ENCODE measurements around the gene ZSCAN1.
"Not testable (repeated sequence)": the region's sequence is repeated elsewhere in the genome, so short reads cannot be mapped to it uniquely, and the experiment has no call there.

ZSCAN1 gene, protein sequence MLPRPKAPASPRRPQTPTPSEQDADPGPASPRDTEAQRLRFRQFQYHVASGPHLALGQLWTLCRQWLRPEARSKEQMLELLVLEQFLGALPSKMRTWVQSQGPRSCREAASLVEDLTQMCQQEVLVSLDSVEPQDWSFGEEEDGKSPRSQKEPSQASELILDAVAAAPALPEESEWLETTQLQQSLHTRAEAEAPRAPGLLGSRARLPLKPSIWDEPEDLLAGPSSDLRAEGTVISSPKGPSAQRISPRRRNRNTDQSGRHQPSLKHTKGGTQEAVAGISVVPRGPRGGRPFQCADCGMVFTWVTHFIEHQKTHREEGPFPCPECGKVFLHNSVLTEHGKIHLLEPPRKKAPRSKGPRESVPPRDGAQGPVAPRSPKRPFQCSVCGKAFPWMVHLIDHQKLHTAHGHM
- 0 reads per million in 2 donors for total RNA-seq

DNA sequence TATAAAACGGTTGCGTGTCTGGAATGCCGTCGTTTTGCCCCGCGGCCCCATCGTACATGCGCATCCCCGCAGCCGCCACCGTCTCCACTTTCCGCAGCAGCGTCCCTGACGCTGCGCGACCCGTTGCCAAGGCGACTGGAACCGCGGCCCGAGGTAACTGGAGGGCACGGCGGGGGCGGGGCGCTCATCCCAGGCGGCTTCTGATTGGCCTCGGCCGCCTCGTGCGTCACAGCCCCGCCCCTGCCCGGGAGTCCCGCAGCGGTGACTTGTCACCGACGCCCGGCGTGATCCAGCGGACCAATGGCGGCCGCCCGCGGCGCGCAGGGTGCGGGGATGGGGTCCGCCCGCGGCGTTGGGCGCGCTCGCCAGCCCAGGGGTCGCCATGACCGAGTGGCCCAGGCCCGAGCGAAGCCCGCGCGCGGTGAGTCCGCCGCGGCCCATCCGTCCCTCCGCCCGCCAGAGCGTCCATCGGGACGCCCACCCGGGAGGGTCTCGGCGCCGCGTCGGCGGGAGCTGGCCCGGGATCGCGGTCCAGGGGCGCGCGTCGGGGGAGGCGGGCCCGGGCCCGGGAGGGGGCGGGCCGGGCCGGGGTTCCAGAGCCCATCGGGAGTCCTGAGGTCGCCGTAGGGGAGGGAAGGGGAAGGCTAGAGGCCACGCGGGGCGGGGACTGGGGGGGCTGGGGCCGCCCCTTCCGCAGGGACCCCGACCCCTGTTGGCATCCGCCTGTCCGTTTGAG lies at the start of gene ZSCAN1:
TSS of gene ZSCAN1 (plus strand) at position 285 of the 736 bp plus-strand sequence. CDS start 3,812 bp downstream, outside the sequence.
- DNase-seq: no peak

DNA sequence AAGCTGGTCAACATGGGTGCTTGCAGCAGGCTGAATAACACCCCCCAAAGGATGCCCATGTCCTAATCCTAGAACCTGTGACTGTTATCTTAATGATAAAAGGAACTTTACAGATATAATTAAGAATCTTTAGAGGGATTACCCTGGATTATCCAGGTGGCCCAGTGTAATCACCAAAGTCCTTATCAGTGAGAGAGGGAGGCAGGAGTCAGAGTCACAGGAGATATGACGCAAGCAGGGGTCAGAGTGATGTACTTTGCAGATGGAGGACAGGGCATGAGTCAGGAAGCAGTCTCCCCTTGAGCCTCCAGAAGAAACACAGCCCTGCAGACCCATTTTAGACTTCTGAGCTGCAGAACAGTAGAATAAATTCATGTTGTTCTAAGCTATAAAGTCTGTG lies 41.0 kb upstream of the ZSCAN1 start:
- DNase-seq: no peak

DNA sequence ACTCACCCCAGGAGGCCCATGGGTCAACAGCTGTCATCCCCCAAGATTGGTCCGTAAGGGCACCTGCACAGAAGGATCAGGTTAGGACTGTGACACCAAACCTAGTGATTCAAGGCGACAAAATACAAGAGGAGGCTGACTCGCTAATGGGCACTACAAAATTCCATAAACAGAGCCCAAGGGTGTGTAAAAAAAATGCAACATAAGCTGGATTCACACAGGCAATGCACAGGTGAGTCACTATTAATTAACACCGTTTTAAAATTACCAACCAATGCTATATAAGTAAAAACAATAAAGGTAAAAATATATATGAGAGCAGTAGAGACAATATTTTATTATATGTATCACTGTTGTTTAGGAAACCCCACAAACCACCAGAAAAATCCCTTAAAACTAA lies 33.1 kb upstream of the ZSCAN1 start:
- no peak for DNase-seq

DNA sequence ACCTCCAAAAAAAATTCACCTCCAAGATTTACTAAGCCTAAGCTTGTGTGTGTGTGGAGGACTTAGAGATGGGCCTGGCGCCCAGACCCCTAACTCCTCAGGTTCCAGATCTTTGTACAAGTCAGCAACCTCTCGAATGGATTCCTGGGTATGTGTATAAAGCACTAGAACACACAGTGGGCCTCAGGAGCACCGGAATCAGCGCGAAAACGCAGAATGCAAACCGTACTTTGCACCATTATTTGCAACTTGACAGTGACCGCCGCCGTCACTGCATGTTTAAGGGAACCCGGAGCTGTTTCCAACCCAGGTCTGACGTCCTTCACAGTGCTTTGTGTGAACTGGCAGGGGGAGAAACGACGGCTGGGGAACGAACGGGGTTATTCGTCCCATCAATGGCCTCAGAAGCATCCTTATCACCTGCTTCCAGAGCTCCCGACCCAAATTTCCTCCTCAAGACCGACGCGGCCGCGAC lies 31.9 kb upstream of the ZSCAN1 start:
- no peak for DNase-seq

DNA sequence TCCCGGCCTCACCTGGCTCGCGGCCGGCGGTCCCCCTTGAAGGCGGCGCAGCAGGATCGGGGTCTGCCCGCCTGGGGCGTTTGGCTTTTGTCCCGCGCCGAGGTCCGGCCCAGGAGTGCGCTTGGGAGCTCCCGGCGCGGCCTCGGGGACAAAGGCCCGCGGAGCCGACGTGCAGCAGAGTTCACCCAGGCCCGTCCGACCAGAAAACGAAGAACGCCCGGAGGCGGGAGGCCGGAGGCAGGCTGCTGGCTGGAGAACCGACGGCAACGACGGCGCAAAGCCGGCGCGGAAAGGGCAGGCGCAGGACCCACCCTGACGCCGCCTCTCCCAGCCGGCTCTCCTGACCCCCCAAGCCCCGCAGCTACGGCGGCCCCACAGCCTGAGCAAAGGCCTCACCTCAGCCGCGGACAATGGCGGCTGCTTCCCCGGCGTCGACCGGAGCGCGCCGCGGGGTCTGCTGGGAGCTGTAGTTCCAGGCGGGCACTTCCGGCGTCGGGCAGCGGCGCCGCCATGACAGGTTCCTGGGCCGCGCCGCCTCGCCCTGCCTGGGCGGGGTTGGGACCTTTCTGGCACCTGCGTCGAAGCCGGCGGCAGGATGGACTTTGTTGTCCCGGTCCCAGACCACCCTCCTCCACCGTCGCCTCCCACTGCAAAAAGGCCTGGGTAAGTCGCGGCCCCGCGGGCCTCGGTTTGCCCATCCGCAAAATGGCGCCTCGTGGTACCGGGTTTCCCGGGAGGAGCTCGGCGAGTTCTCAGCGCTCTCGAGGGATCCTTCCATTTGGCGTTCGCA lies 31.2 kb upstream of the ZSCAN1 start, which contains the start of gene ZNF606:
TSS of gene ZNF606 (minus strand) at position 437 of the 790 bp plus-strand sequence. CDS start 1,501 bp downstream, outside the sequence.
- peak; percentile 76 for DNase-seq

DNA sequence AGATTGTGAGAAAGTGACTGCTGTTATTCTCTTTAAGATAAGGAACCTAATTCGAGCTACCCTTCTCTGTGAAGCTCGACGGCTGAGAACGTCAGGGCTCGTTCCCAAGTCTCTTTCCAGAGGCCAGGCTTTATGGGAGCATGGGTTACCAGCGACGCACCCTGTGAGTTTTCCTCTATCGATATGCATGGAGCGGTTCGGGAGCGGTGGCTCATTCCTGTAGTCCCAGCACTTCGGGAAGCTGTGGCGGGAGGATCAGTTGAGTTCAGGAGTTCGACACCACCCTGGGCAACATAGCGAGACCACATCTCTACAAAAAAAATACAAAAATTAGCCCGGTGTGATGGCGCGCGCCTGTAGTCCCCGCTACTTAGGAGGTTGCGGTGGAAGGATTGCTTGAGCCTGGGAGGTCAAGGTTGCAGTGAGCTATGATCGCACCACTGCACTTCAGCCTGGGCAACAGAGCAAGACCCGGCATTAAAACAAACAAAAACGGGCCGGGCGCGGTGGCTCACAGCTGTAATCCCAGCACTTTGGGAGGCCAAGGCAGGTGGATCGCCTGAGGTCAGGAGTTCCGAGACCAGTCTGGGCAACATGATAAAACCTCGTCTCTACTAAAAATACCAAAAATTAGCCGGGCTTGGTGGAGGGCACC lies 30.5 kb upstream of the ZSCAN1 start:
- DNase-seq: no peak

DNA sequence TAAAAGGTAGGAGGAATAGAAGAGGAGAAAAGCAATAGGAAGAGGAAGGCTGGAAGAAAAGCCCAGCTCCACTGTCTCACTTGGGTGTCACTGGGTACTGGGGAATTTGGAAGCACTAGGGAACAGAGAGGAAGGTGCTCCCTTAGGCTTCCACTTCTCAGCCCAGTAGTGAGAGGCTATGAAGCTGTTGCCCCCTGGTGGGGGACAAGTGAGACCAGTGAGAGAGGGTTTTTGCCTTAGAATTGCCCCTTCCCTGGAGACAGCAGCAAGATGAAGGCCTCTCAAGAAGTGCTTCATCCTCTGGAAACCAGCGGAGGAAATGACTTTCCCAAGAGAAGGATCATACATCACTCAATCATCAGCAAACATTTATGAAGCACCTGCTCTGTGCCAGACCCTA lies 26.5 kb upstream of the ZSCAN1 start:
- no peak for DNase-seq

DNA sequence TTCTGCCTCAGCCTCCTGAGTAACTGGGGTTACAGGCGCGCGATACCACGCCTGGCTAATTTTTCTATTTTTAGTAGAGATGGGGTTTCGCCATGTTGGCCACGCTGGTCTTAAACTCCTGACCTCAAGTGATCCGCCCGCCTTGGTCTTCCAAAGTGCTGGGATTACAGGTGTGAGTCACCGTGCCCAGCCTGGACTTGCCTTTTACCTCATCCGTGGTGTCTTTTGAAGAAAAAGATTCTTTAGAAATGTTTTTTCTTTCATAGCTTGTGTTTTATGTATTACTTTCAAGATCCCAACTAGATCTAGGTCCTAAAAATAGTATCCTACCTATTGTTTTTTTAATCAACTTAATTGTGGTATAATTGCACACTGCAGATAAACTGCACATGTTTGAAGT lies 24.9 kb upstream of the ZSCAN1 start:
- not testable (repeated sequence) for DNase-seq

DNA sequence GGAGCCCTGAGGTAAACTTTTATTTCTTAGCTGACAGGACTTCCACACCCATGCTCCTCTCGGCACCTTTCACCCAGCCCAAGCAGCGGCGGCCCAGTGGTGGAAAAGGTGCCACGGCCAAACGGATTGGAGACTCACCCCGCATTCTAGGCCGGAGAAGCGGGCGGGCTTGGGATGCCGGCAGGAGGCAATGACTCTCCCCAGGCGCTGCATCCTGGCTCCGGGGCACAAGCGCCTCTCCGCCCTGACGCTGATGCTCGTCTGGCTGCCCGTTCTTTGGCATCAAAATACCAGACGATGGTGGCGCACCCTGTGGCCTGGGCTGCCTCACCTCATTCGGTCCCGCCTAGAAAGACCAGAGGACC lies 24.5 kb upstream of the ZSCAN1 start:
- no peak for DNase-seq

DNA sequence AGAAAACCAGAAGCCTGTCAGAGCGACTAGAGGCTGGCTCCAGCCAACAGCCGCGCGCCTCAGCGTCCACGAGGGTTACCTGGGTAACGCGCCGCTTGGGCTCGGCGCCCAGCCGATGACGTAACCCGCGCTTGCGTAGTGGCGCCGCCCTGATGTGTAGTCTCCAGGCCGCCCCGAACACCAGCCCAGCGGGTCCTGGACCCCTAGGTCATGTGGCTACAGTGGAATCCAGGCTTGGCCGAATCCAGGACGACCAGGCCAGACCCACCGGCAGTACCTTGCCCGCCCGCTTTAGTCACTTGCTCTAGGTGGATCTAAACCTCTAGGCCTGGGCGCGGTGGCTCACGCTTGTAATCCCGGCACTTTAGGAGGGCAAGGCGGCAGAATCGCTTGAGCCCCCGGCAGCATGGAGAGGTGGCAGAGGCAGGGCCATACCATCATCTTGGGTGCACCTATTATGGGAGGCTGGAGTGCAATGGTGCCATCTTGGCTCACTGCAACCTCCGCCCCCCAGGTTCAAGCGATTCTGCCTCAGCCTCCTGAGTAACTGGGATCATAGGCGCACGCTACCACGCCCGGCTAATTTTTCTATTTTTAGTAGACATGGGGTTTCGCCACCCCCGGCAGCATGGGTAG lies 24.0 kb upstream of the ZSCAN1 start:
- DNase-seq: peak; percentile 38

DNA sequence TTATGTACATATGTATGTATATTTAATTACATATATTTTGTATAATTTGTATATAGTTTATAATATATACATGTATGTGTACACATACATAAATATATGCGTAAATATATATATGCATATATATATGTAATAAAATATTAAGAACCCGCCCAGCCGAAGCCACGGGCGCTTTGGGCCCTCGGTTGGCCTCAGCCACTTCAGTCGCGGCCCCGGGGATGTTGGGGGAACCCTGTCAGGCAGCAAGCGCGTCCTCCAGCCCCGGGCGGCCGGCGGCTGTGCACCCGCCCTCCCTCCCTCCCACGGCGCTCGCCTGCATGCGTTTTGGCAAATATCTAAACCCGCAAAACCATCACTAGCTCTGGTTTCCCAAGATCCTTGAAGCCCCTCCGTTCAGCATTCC lies 23.3 kb upstream of the ZSCAN1 start:
- DNase-seq: no peak

DNA sequence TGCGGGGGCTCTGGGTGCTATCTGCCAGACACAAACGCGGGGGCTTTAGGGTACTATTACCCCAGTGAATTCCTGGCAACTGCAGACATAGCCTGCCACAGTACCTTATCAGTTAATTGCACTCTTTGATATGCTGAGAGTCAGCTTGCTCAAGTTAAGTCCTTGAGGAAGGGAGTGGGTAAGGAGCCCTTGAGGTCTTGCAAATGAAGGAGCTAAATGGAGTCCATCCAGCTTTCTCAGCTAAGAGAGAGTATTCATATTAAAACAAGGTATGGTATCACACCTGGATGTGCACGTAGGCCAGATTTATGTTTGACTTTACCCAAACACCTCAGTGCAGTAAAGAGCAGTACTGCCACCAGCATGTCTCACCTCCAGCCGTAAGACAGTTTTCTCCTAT lies 19.7 kb upstream of the ZSCAN1 start:
- DNase-seq: no peak

DNA sequence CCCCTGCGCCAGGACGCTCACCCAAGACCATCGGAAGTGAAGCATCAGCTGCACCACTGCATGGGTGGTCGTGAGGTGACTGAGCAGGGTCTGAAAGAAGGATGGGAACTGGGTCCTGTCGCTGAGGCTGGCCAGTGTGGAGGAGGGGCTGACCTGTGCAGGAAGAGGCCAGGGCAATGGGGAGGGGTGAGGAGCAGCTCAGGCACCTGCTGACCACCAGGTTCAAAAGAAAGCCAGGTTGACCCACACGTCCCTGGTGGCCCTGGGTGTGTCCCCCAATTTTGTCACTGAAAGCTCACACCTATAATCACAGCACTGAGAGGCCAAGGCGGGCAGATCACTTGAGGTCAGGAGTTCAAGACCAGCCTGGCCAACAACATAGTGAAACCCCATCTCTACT lies 13.7 kb upstream of the ZSCAN1 start:
- DNase-seq: no peak

DNA sequence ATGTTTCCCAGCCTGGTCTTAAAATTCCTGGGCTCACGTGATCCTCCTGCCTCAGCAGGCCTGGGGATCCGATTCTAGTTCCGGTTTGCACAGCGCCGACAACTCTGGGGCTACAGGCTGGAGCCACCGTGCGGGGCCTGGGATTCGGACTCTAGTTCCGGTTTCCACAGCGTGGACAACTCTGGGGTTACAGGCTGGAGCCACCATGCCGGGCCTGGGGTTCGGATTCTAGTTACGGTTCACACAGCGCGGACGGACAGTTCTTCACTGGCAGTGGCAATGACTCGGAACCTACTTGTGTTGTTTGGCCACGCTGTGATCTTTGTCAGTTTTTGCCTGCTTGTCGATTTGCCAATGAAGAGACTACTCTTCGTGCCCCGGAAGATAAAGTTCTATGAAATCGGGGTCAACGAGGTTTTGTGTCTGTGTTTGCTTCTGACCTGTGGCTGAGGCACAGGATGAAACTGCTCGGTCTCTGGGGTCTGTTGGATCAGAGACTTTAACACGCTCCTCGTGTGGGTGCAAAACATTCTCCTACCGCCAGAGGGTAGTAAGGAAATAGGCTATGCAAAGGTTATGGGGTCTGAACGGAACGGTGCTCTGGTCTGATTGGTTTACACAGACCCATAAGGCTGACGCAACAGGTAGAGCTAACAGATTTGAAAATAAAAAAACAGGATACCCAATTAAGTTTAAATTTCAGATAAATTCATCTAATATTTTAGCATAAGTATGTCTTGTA lies 12.1 kb upstream of the ZSCAN1 start:
- DNase-seq: no peak

DNA sequence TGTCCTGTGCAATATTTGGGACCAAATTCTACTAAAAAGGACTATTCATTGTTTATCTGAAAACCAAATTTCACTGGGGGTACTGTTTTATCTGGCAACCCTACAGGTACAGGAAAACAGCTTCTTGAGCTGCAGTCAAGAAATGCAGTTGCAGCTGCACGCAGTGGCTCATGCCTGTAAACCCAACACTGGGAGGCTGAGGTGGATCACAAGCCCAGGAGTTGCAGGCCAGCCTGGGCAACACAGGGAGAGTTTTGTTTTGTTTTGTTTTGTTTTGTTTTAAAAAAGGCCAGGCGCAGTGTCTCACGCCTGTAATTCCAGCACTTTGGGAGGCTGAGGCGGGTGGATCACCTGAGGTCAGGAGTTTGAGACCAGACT lies 11.6 kb upstream of the ZSCAN1 start:
- DNase-seq: no peak

DNA sequence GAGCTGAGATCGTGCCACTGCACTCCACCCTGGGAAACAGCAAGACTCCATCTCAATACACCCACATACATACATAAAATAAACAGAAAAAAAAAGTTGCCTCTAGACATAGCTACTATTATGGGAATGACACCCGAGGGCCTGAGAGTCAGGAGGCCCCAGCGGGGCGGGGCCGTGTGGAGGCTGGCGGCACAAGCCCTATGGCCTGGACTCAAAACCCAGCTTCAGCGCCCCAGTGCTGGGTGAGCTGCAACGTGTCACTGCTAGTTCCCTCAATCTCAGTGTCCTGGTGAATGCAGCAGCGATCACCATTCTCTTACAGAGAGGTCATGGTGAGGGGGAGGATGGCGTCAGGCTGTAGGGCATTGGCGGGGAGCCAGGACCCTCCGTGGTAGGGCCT lies 9.2 kb upstream of the ZSCAN1 start:
- no peak for DNase-seq

DNA sequence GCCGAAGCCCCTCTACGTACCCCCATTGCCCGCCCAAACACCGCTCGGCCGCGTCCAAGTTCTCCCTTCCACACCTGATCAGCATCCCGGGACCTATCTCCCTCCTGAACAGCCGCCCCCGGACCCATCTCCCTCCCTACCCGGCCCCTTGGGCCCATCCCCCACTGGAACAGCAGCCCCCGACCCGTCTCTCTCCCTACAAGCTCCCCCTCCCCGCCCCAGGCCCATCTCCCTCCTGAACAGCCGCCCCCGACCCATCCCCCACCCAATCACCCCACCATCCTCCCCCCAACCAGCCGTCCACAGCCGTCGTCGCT lies 610 bp downstream of the ZSCAN1 start:
- DNase-seq: no peak

DNA sequence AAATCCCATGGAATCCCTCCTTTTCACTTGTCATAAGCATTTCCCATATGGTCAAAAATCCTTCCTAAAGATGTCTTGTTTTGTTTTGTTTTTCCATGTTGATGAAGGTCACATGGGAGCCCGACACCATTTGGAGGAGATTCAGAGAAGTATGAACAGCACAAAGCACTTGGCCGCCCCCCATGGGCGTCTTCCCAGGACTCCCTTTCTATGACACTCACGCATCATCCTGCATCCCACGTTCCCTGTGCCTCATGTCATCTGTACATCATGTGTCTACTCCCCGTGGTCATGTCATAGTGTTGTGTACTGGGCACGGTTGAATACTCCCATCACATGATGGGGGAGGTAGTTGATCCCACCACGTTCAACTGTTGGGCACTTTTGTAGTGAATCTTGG lies 2.0 kb downstream of the ZSCAN1 start:
- no peak for DNase-seq

DNA sequence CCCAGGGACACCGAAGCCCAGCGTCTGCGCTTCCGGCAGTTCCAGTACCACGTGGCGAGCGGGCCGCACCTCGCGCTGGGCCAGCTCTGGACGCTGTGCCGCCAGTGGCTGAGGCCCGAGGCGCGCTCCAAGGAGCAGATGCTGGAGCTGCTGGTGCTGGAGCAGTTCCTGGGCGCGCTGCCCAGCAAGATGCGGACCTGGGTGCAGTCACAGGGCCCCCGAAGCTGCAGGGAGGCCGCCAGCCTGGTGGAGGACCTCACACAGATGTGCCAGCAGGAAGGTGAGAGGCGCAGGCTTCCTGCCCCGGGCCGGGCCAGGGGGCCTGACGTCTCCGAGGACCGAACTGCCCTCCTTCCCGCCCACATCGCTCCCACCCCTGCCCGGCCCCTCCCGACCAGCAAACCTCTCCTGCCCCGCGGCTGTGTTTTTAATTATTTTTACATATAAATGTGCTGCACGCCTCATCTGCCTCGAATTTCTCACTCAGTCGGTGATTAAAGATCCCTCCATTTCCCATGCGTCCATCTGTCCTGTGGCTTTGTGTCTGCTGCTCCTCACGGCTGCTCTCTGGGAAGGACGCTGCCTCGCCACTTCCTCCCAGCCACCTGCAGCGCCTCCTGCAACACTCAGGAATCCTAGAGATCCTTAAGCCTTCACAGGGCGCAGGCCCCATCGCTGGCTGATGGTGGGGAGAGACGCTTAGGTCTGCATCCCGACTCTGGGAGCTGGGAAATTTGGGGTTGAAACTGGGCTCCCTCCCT lies 4.3 kb downstream of the ZSCAN1 start:
- no peak for DNase-seq

DNA sequence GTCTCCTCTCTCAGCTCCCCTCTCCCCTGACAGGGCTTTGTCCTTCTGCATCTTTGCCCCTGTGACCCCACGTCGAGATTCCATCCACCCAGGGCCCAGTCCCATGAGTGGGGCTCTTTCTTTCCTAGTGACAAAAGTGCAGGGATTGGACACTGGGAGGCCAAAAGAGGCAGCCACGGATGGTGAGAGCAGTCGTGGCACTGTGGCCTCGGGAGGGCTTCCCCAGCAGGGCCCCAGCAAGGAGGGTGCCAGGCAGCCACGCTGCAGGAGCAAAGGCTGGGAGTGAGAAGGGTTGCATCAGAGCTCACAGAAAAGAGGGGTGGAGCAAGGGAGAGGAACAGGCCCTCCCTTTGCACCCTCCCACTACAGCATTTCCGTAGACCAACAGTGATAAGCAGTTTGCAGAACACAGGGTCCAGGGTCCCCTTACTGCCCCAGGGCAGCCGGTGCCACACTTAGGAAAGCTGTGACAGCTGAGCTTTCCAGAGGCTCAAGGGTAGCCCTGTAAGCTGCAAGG lies 4.9 kb downstream of the ZSCAN1 start:
- DNase-seq: no peak

Data from T-helper 9 cell (primary cell).